Measurements from ENCODE around the gene PRDM10. TPM values are rescaled to one million over a fixed set of nuclear protein-coding genes. Genes with fewer than 3 reads are reported as not detected.
A peak's percentile ranks its signal among the peaks of the same experiment; 100 is the strongest.

The PRDM10 gene
- total RNA-seq, 1 donor from 2014 or later = 14.6 TPM

DNA sequence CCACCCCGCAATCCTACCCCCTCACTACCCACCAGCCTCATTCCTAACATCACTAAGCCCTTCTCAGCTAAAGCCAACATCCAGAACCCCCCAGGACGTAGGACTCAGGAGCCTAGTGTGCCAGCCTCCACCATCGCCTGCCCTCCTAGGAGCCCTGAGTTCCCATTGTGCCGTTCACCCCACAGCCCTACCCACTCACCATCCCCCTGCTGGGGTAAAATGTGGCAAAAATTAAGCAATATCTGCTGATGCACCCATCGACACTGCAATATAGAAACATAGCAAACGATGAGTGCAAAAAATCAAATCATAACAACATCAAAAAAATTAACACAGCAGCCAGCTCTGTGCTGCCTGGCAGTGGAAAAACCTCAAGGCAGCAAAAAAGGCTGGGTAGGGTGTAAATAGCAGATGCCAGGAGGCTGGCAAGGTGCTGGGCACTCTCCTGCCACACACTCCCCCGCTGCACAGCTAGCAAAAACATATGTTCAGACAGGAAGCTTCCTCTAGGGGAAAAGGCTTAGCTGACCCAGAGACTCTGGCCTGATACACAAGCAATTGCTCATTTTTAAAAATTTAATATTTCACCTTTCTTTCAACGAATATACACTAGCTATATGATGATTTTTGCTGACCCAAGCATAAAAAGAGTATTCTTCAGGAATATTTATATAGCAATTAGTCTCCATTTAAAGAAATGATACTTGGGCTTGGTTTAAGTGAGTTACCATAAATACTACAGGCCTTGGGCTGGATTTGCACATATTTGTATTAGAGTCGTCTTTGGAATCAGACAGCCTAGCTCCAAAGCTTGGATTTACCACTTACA lies 33.8 kb downstream of the PRDM10 start:
- Mint-ChIP-seq H3K36me3 (ENCODE audit: low read depth) (peaks cover 10% of the 10 kb centered on the region), H3K4me1 (peaks cover 32% of the 10 kb centered on the region), H3K4me3 (no peak overlapping the region), H3K9me3 (no peaks in the 10 kb centered on the region), H3K27me3 (peaks cover 2% of the 10 kb centered on the region), H3K27ac (no peak overlapping the region)
- no peak for ATAC-seq (ENCODE audit: low read depth)
- ChIA-PET POLR2A (interaction anchor here (1.4 kb wide), 1 partner anchor 33 kb away, joined by 4 read pairs; no protein-coding TSS in a partner anchor), CTCF (no interaction called here)
- intact Hi-C loops (cut with micrococcal nuclease) = no loop called here
- TF ChIP-seq, protein P1, sequence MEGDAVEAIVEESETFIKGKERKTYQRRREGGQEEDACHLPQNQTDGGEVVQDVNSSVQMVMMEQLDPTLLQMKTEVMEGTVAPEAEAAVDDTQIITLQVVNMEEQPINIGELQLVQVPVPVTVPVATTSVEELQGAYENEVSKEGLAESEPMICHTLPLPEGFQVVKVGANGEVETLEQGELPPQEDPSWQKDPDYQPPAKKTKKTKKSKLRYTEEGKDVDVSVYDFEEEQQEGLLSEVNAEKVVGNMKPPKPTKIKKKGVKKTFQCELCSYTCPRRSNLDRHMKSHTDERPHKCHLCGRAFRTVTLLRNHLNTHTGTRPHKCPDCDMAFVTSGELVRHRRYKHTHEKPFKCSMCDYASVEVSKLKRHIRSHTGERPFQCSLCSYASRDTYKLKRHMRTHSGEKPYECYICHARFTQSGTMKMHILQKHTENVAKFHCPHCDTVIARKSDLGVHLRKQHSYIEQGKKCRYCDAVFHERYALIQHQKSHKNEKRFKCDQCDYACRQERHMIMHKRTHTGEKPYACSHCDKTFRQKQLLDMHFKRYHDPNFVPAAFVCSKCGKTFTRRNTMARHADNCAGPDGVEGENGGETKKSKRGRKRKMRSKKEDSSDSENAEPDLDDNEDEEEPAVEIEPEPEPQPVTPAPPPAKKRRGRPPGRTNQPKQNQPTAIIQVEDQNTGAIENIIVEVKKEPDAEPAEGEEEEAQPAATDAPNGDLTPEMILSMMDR (IDR thresholded peaks at IDR 0.05) = no peak
- DNase-seq = no peak

DNA sequence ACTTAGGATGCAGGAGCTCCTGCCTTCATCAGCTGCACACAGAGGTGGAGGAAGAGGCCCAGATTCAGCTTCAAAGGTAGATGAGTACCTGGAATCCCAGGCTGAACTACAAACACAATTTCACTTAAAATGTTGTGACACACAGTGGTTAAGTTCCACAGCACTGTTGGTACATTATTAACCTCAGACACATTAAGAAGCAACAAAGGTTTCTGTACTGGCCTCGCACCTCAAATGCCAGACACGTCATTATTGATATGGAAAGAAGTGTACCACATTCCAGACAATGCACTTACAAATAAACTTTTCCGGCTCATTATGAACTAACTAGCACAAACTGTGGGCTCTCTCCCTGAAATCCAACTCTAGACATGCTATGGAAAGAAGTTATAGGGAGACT lies 34.6 kb downstream of the PRDM10 start:
- DNase-seq = no peak
- TF ChIP-seq, protein P1 (IDR thresholded peaks at IDR 0.05) = no peak
- POLR2A ChIA-PET = no interaction called here
- Mint-ChIP-seq H3K4me3 (no peak overlapping the region), H3K4me1 (peaks cover 25% of the 10 kb centered on the region), H3K9me3 (no peaks in the 10 kb centered on the region), H3K27me3 (peaks cover 2% of the 10 kb centered on the region), H3K36me3 (ENCODE audit: low read depth) (peaks cover 10% of the 10 kb centered on the region), H3K27ac (no peak overlapping the region)
- ATAC-seq (ENCODE audit: low read depth) = no peak
- intact Hi-C loops (cut with micrococcal nuclease) = no loop called here
- CTCF ChIA-PET = no interaction called here

DNA sequence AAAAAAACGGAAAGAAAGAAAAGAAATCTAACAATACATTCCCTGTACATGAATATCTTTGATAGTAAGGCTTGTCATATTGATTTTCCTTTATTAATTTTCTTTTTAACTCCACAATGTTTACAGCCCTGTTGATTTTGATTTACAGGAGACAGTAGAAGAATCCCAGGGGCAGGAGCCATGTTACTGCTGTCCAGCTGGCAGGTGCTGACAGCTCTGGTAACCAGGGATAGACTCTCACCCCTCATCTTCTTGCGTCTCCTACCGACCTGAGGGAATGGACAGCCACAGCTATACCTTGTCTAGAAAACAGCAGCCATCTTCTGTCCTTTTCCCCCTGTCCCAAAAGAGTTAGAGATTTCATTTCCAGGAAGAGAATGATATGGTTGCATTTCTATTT lies 37.4 kb downstream of the PRDM10 start:
- no peaks in the 10 kb centered on the region for H3K27me3 Mint-ChIP-seq
- H3K4me3 Mint-ChIP-seq = no peak overlapping the region
- ChIA-PET CTCF (no interaction called here), POLR2A (no interaction called here)
- DNase-seq = no peak
- TF ChIP-seq, protein P1 (IDR thresholded peaks at IDR 0.05) = no peak
- H3K9me3 Mint-ChIP-seq = no peaks in the 10 kb centered on the region
- no peak overlapping the region for H3K27ac Mint-ChIP-seq
- intact Hi-C loops (cut with micrococcal nuclease) = no loop called here
- no peak for ATAC-seq (ENCODE audit: low read depth)
- H3K4me1 Mint-ChIP-seq = peaks cover 19% of the 10 kb centered on the region
- peaks cover 9% of the 10 kb centered on the region for H3K36me3 Mint-ChIP-seq (ENCODE audit: low read depth)

DNA sequence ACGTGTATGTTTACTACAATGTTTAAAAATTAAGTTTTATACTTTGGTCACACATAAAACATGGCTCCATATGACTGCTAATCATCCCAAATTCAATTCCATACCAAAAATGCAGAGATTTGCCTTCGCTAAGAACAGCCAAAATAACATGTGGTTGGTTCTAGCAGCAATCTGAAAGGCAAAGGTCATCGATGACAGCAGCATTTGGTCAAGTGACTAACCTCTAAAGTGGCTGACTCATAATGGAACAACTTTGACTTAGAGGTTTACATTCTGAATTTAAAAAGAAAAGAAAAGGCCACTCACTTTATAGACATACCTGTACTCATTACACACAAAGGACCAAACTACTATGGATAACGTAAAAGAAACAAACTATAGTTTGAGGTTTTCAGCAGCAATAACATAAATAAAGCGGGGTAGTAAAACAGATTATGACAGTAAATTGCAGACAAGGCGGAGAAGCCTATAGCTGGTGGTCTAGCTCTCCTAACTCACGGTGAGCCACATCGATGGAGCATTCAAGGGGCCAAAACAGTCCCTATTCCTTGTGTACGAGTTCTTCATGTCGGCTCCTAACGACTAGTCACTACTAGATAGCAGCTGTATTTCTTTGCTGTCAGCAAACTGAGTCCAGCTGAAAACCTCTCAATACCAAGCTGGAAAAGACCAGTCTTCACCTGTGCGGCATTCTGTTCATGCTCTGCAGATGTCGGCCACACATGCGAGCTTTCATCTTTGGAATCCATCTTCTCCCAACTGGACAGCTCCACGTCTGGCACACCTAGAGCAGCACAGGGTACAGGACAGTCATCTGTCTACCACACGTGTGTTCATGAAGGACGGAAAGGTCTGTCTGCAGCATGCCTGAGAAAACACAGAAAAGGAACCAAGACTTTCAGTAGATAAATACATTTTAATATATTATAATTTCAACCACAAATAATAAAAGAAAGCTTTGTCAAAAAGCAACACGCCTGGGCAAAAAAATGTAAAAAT lies 42.1 kb downstream of the PRDM10 start:
- DNase-seq = no peak
- peak overlapping the region; percentile 47 for H3K27ac Mint-ChIP-seq
- peak overlapping the region; percentile 39 for H3K4me3 Mint-ChIP-seq
- CTCF ChIA-PET = no interaction called here
- peak; percentile 60 for ATAC-seq (ENCODE audit: low read depth)
- peaks cover 21% of the 10 kb centered on the region for H3K36me3 Mint-ChIP-seq (ENCODE audit: low read depth)
- POLR2A ChIA-PET = interaction anchor here (1.1 to 1.5 kb wide), 2 partner anchors 12 to 43 kb away, joined by 4 to 17 read pairs; partner anchors contain the start of gene PRDM10
- no peaks in the 10 kb centered on the region for H3K27me3 Mint-ChIP-seq
- intact Hi-C loops (cut with micrococcal nuclease) = loop anchor here (2.0 kb wide), 1 partner anchor 42 kb away; the partner anchor contains the start of gene PRDM10
- no peaks in the 10 kb centered on the region for H3K9me3 Mint-ChIP-seq
- TF ChIP-seq, protein P1 (IDR thresholded peaks at IDR 0.05) = no peak
- H3K4me1 Mint-ChIP-seq = peaks cover 16% of the 10 kb centered on the region

Measured in activated B cell treated with CpG ODN at 0.5 μM for 24 hours (primary cell).